ENCODE data around the gene RAB4A. TPM values are rescaled to one million over a fixed set of nuclear protein-coding genes. Genes with fewer than 3 reads are reported as not detected.

Gene RAB4A
- total and polyA plus RNA-seq, 9 of the 15 experiments (the other 6 are each of a cell fraction or from before 2014, with no cell fraction given), result 8.3 to 61.0 (median 26.7) TPM

DNA sequence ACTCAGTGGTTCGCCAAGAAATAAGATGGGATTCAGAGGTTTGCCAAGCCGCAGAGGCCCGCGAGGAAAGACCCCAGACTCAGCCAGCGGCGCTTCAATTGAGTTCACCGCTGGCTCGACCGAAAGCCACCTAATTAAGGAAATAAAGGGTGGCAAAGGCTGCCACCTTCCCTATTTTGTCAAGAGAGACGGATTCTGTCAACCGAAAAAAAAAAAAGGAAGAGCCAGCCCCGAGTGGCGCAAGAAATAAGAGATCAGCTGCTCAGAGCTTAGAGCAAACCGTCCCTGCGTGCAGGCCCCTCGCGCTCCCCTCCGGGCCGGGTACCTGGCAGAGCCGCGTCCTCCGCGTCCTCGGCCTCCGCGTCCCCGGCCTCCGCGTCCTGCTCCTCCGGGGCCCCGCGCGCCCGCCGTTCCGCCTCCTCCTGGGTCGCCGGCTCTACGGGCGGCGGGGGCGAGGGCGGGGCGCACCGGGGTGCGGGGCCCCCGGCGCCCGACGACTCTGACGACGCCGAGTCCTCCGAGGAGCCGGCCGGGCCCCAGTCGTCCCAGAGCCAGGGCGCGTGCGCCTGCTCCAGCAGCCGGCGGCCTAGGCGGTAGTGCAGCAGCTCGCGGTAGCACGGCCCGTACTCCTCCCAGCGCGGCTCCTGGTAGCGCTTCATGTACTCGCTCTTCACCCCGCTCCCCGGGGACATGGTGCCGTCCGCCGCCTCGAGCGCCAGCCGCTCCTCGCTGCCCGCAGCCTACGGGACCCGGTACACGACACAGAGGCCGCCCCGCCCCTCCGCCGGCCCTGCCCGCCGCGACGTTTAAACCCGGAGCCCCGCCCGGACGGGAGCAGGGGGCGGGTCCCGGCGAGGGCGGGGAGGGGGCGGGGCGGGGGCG lies 71.1 kb downstream of the RAB4A start (continued):
- TF ChIP-seq NRF1 (conservative IDR thresholded peaks at IDR 0.05 in 1 of 2, IDR thresholded peaks at IDR 0.05 in 1 of 2) (peak; percentile 90 to 91), MYBL2 (IDR thresholded peaks at IDR 0.05; ENCODE audit: low read depth) (no peak), MYBL2 (CRISPR knock-in tag; IDR thresholded peaks at IDR 0.05; ENCODE audit: borderline replicate concordance) (no peak), ZNF766 (CRISPR knock-in tag; conservative IDR thresholded peaks at IDR 0.05) (no peak), BRF1 (IDR thresholded peaks at IDR 0.05; ENCODE audit: borderline replicate concordance, extremely low read depth, insufficient read length) (no peak), ZNF311 (CRISPR knock-in tag; IDR thresholded peaks at IDR 0.05) (no peak), TRIM24 (IDR thresholded peaks at IDR 0.05) (no peak), DMBX1 (CRISPR knock-in tag; IDR thresholded peaks at IDR 0.05; ENCODE audit: borderline replicate concordance) (no peak; the same call in 1 of the 2 replicates), KLF1 (tag; IDR thresholded peaks at IDR 0.05) (no peak), ZFP91 (CRISPR knock-in tag; IDR thresholded peaks at IDR 0.05) (no peak), TSHZ1 (CRISPR knock-in tag; IDR thresholded peaks at IDR 0.05) (no peak), HNRNPH1 (optimal IDR thresholded peaks at IDR 0.05; ENCODE audit: low read depth, low read length) (no peak), ATF3 (IDR thresholded peaks at IDR 0.05) (no peak), ATF3 (CRISPR knock-in tag; conservative IDR thresholded peaks at IDR 0.05) (no peak), TSC22D4 (tag; IDR thresholded peaks at IDR 0.05) (no peak), NCOA4 (IDR thresholded peaks at IDR 0.05; ENCODE audit: partially characterized antibody) (no peak), SMARCA5 (IDR thresholded peaks at IDR 0.05) (no peak)
- TF ChIP-seq, protein P1, sequence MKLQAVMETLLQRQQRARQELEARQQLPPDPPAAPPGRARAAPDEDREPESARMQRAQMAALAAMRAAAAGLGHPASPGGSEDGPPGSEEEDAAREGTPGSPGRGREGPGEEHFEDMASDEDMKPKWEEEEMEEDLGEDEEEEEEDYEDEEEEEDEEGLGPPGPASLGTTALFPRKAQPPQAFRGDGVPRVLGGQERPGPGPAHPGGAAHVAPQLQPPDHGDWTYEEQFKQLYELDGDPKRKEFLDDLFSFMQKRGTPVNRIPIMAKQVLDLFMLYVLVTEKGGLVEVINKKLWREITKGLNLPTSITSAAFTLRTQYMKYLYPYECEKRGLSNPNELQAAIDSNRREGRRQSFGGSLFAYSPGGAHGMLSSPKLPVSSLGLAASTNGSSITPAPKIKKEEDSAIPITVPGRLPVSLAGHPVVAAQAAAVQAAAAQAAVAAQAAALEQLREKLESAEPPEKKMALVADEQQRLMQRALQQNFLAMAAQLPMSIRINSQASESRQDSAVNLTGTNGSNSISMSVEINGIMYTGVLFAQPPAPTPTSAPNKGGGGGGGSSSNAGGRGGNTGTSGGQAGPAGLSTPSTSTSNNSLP (IDR thresholded peaks at IDR 0.05; ENCODE audit: borderline replicate concordance, low read depth, low read length), result no peak
- TF ChIP-seq, protein P2, sequence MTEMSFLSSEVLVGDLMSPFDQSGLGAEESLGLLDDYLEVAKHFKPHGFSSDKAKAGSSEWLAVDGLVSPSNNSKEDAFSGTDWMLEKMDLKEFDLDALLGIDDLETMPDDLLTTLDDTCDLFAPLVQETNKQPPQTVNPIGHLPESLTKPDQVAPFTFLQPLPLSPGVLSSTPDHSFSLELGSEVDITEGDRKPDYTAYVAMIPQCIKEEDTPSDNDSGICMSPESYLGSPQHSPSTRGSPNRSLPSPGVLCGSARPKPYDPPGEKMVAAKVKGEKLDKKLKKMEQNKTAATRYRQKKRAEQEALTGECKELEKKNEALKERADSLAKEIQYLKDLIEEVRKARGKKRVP (CRISPR knock-in tag; IDR thresholded peaks at IDR 0.05), result no peak
